Omental fat pad (tissue), 4 donors: ENCODE data around the gene PLEKHG7. TPM values are rescaled to one million over a fixed set of nuclear protein-coding genes. Genes with fewer than 3 reads are reported as not detected.

Source experiments
- ATAC-seq: fragments of 150-250 bp; one replicate; pipeline ENCODE4 v1.9.1; 2016; ENCODE audit warnings: mild to moderate bottlenecking, moderate library complexity; ENCODE audit not compliant: low FRiP score
- DNase-seq: peaks from one replicate; pipeline ENCODE4 v3.0.0-alpha.2; 2019; ENCODE audit warnings: low spot score
- total RNA-seq, 4 donors: library from RNA; depleted of rRNA; stranded (reverse); fragments of >200 nt; gene quantifications; one replicate each; pipeline ENCODE4 v1.1.0, GENCODE V29; 2016
- TF ChIP-seq, protein P1 (sequence below), 3 donors: fragments of 450-650 bp; IDR thresholded peaks; one replicate each; pipeline ENCODE4 v1.5.1; 2016 to 2017; ENCODE audit warnings: antibody characterized with exemption in 3 of 3, mild to moderate bottlenecking in 3 of 3, moderate library complexity in 2 of 3

PLEKHG7 gene
- total RNA-seq, 4 donors from 2014 or later, result 0.12 TPM; not detected in 3

DNA sequence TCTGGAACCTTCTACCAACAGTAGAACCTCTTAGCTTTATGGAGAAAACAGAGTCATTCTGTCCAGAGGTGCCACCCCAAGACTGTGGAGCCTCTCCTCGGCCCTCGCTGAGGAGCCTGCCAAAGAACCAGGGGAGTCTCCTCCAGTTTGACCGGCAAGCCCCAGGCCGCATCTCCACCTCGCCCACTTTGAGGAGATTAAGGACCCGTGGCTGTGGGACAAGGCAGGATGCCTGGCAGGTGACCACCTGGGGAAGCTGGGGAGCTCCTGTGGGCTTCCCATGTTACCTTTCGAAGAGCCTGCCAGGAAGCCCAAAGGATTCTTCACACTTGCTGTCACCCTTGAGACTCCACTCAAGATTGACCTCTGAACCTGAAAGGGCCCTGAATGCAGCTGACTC is 3.8 kb downstream of the PLEKHG7 start:
- TF ChIP-seq, protein P1, sequence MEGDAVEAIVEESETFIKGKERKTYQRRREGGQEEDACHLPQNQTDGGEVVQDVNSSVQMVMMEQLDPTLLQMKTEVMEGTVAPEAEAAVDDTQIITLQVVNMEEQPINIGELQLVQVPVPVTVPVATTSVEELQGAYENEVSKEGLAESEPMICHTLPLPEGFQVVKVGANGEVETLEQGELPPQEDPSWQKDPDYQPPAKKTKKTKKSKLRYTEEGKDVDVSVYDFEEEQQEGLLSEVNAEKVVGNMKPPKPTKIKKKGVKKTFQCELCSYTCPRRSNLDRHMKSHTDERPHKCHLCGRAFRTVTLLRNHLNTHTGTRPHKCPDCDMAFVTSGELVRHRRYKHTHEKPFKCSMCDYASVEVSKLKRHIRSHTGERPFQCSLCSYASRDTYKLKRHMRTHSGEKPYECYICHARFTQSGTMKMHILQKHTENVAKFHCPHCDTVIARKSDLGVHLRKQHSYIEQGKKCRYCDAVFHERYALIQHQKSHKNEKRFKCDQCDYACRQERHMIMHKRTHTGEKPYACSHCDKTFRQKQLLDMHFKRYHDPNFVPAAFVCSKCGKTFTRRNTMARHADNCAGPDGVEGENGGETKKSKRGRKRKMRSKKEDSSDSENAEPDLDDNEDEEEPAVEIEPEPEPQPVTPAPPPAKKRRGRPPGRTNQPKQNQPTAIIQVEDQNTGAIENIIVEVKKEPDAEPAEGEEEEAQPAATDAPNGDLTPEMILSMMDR (IDR thresholded peaks at IDR 0.05), result no peak
- ATAC-seq, result no peak

DNA sequence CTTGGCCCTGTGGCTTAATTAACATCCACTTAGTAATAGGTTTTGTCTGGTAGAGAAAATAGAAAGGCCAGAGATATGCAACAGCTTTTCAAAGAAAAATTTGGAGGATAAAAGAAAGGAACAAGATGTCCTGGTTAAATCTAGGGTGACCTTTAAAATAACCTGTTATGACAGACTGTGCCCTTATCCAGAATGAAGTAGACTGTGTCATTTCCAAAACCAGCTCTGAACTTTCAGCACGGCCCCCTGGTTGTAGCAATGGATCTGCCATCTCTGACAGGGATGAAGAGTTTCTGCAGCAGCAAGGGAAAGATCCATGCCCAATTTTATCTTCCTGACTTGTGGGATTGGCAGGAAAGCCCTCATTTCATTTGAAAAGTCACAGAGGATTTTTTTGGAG is 5.1 kb downstream of the PLEKHG7 start:
- DNase-seq (no peak), ATAC-seq (no peak)
- TF ChIP-seq, protein P1 (IDR thresholded peaks at IDR 0.05), result no peak

More for the DNA sequence above, 3.8 kb downstream of the PLEKHG7 start:
- DNase-seq, result no peak

DNA sequence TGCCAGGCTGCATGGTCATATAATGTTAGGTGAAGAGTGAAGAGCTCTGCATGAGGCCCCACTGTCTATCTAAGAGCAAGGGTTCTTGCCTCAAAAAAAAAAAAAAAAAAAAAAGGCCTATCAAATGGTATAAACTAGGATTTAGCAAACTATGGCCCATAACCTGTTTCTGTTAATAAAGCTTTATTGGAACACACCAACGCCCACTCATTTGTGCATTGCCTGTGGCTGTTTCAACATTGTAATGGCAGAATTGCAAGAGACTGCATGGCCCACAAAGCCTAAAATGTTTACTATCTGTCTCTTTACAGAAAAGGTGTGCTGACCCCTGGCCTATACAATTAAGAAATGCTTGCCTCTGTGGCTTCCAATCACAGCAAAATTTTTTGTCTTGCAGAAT is 12.8 kb downstream of the PLEKHG7 start:
- TF ChIP-seq, protein P1 (IDR thresholded peaks at IDR 0.05), result no peak
- no peak for ATAC-seq
- DNase-seq, result no peak

DNA sequence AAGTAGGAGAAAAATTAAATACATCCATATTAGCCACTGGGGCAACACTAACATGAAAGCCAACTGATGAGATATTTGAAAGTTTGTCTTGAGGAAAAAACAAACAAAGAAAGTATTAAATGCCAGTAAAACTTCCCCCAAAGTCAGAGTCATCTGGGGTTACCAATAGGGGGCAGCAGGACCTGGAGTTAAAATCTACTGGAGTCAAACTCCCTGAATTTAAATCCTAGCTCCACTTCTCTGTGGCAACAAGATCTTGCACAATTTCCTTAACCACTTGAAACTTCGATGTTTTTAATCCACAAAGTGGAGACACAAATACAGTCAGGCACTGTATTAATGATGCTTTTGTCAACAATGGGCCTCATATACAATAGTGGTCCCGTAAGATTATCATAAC is 14.4 kb downstream of the PLEKHG7 start:
- DNase-seq, result no peak
- TF ChIP-seq, protein P1 (IDR thresholded peaks at IDR 0.05), result no peak
- ATAC-seq, result no peak

DNA sequence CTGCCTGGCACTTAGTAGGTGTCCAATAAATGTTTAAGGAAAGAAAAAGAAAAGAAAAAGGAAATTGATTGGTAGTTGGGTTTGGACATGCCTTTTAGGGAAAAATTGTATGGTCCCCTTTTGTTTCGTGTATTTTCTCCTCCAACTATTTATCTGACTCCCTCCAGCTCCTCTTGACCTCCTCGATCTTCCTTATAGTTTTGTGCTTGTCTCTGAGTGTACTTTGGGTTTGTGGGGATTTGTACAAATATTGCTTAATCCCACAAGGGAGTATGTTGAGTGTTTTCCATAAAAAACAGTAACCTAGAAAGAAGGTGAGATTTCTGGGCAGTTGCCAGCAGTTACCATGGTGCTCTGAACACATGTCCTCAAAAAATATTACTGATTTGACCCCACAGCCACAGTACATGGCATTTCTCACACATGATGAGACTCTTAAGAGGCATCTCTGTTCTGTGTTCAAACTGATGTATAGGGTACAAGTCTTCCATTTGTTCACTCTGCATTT is 15.7 kb downstream of the PLEKHG7 start:
- TF ChIP-seq, protein P1 (IDR thresholded peaks at IDR 0.05), result no peak
- DNase-seq (no peak), ATAC-seq (no peak)

DNA sequence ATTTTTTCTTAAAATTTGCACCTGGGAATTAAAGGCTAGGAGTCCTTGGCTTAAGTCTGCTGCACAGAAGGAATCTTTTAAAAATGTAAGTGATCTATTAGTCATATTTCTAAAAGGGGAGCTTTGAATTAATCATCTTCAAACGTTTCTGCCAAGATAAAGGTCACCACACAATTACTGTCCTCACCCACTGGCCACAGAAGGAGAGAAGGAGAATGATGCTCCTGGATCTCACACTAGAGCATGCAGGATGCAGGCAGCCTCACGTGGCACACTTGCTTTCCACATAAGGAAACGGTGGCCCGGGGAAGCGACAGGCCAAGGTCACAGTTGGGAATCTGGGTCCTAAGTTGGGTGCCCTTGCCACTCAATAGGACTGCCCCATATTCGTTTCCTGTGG is 16.9 kb downstream of the PLEKHG7 start:
- ATAC-seq (peak; percentile 38), DNase-seq (no peak)
- TF ChIP-seq, protein P1 (IDR thresholded peaks at IDR 0.05), result no peak

DNA sequence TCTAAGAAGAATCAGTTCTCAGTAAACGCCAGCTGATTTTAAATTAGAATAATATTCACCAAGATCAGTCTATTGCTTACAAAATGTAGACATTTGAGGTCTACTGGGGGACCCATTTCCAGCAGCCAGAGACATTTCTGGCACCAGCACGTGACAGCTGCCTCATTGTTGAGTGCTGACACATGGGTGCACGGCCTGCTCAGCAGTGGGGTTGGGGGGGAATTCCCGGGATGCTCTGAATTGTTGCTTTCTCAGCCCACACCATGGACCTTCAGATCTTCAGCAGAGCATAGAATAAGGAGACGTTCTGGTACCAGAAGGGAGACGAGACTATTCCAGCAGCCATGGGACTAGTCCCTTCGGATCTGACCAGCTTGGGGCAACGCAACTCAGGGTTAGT is 18.3 kb downstream of the PLEKHG7 start:
- TF ChIP-seq, protein P1 (IDR thresholded peaks at IDR 0.05), result no peak
- ATAC-seq, result no peak
- DNase-seq, result no peak
